Activated T-helper 1 cell treated with Interleukin-2 at 50 U/mL for 16 hours (primary cell): ENCODE measurements around the gene AP5B1.
A peak's percentile ranks its signal among the peaks of the same experiment; 100 is the strongest.
"Not testable (repeated sequence)": the region's sequence is repeated elsewhere in the genome, so short reads cannot be mapped to it uniquely, and the experiment has no call there.

ENCODE experiments used
- DNase-seq: peaks from one replicate; pipeline ENCODE4 v3.0.0-alpha.2; 2020; ENCODE audit warnings: low read depth

AP5B1 gene

GRCh38 chr11:65786008-65786785 lies 5.4 kb upstream of the AP5B1 start:
- DNase-seq, result no peak

DNA sequence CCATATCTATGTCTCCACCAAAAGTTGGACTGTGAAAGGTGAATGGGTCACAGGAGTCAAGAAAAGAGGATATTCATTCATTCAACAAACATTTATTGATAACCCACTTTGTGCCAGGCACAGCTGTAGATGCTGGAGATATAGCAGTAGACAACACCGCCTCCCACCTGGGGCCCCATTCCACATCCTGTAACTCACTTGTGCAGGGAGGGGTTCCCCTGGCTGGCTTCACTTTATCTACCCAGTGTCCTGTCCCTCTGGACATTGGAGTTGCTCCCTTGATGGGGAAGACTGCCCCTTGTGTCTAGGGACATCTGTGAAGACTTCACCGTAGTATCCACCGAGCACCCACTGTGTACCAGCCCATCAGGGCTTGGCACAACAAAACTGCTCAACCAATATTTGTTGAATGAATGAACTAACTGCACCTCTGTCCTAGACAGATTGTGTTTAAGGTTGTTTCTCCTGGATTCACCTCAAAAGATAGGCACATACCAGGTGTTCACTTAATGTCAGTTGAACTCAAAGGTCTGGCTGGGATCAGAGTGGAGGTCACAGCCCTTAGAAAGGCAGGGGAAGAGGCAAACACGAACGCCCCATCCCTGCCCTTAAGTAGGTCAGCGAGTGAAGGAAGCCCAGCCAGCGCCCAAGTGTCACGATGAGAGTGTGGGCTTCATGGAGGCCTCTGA lies 4.7 kb upstream of the AP5B1 start:
- DNase-seq, result no peak

DNA sequence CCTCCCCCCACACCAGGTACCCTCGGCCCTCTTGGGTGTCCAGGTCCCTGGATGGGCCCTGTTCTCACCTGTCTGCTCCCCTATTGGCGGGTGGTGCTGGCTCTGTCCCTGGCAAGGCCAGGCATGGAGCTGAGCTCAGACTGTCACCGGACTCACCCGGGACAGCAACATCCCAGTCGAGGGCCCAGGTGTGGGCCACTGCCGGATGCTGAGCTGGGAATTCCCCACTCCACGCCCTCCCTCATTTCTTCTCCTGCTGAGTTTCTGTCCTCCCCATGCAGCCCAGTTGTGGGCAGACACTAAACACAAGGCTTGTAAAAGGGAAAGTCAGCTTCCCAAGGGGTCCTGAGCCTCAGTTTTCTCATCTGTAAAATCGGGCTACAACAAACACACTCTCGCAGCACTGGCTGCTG lies 2.0 kb upstream of the AP5B1 start:
- no peak for DNase-seq

GRCh38 chr11:65781962-65782815 lies 1.4 kb upstream of the AP5B1 start:
- no peak for DNase-seq

- no peak for DNase-seq
These were observed 581 bp upstream of the AP5B1 start for GRCh38 chr11:65781152-65781961.

- peak; percentile 59 for DNase-seq
These were observed 632 bp downstream of the AP5B1 start for GRCh38 chr11:65779919-65780769.

DNA sequence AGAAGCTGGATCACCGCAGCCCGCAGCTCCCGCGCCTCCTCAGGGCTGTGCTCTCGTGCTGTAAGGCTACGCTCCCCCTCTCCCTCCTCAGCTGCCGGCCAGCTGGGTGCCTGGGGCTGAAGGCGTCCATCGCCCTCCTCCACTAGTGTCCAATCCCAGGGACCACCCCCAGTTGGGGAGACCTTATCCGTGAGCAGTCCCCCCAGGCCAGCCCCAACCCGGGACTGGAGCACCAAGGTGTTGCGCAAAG lies 1.2 kb downstream of the AP5B1 start:
- DNase-seq, result no peak

DNA sequence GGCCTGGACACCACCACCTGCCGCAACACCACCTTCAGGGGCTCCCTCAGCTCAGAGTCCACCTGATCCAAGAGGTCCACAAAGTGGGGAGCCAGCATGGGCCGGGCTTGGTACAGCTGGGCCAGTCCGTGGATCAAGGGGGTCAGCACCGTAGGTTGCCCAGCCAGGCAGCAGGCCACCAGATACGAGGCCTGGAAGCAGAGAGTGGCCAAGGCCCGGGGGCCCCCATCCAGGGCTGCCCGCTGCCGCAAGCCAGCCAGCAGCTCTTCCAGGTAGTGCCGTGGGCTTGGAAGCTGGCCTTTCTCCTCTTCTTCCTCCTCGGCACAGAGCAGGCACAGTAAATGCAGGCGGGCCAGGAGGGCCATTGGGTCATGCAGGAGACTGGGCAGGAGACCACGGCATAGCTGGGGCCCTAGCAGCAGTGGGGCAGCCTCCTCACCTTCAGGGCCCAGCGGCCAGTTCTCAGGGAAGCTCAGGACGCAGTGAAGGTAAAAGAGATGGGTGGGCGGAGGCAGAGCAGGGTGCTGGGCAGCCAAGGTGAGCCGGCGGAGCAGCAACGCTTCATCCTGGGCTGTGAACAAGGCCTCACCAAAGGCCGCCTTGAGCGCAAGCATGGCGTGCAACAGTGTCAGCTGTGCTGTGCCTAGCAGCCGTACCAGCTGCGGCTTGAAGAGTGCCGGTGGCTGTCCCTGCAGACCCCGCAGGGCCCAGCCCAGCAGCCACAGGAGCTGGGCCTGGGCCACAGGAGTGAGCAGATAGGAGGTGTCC lies 1.7 kb downstream of the AP5B1 start:
- no peak for DNase-seq

DNA sequence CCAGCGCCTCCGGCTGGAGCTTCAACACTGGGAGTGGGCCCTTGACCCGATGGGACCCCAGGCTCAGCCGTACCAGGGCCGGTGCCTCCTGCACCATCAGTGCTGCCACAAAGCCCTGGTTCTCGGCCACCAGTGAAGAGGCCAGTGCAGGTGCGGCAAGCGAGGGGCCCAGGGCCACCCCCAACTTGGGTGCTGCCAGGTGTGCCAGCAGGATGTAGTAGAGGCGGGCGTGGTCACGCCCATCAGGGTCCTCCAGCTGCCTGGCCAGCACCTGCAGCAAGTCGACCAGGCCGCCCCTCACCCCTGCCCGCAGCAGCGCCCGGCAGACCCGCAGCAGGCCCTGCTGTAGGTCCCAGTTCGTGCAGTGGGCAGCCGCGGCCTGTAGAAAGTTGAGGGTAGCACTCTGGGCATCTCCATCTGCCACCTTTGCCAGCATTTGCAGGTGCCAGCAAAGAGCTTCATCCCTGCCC lies 2.3 kb downstream of the AP5B1 start:
- DNase-seq, result no peak

DNA sequence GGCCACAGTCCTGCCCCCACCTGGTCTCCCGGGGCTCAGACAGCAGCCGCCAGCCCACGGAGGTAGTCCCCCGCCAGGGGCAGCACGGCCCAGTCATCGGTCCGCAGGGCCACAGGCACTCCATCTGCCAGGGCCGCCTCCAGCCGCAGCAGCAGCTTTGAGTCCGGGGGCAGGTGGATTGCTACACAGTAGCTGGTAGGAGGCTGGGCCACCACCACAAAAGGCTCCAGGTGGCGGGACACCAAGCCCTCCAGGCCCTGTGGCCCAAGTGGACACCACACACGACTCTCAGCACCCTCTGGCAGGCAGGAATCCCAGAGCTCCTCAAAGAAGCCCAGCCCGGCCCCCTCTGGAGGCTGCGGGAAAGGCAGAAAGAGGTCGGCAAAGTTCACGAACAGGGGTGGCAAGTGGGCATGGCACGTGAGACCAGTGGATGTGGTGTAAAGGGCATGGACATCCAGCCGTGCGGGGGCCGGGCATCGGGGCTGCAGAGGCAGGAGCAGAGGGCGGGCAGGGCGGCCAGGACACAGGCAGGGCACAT lies 2.9 kb downstream of the AP5B1 start:
- DNase-seq, result no peak

DNA sequence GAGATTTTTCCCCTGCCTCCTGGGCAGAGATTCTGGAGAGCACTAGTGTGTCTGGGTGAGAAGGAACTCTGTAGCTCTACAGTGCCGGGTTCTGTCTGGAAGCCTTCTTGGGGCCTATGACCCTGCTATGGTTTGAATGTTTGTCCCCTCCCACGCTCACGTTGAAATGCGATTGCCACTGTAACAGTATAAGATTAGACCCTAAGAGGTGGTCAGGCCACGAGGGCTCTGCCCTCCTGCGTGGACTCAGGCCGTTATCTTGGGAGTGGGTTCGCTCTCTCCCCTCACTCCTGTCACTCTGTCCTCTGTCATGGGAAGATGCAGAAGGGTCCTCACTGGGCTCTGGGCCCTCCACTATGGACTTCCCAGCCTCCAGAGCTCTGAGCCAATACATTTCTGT lies 3.5 kb downstream of the AP5B1 start:
- no peak for DNase-seq

GRCh38 chr11:65776710-65777141 lies 4.0 kb downstream of the AP5B1 start:
- DNase-seq, result no peak

DNA sequence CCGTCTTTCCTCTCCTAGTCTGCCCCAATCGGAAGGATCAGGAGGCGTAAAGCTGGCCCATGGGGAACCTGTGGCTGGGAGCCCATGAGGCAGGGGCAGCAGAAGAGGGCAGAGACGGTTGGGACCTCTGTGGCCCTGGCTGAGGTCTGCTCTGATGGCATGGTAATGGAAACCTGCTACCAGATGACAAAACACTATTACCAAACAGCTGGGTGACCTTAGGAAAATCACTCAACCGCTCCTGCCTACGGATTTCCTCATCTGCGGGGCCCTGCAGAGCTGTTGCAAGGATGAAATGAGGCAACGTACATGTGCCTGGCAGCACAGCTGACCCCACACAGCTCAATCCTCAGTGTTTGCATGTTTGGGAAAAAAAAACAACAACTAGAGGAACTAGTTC lies 4.6 kb downstream of the AP5B1 start:
- DNase-seq, result no peak

GRCh38 chr11:65774525-65775306 lies 6.1 kb downstream of the AP5B1 start:
- DNase-seq, result no peak

- no peak for DNase-seq
These were observed 6.9 kb downstream of the AP5B1 start for GRCh38 chr11:65773784-65774411.

DNA sequence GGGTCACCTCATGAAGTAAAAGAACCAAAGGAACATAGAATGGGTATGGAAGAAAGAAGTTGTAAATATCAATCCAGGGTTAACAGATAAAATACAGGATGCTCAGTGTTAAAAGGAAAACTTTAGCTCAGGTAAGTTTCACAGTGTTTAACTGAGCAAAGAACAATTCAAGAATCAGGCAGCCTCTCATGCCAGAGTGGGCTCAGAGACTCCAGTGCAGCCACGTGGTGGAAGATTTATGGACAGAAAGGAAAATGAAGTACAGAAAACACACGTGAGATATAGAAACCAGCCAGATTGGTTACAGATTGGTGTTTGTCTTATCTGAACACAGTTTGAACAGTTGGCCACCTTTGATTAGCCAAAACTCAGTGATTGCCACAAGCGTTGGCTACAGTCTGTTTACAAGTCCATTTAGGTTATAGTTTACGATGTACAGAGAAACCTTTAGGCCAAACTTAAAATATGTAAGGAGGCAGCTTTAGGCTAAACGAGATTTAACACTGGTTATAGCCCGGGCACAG lies 9.1 kb downstream of the AP5B1 start:
- no peak for DNase-seq

- DNase-seq, result no peak
These were observed 9.7 kb downstream of the AP5B1 start for GRCh38 chr11:65770951-65771567.

DNA sequence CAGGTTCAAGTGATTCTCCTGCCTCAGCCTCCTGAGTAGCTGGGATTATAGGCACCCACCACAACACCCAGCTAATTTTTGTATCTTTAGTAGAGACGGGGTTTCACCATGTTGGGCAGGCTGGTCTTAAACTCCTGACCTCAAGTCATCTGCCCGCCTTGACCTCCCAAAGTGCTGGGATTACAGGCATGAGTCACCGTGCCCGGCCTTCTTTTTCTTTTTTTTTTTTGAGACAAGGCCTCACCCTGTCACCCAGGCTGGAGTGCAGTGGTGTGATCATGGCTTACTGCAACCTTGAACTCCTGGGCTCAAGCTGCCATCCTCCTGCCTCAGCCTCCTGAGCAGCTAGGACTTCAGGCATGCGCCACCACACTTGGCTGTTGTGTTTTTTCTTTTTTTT lies 13.0 kb downstream of the AP5B1 start:
- not testable (repeated sequence) for DNase-seq
